Fibroblast of skin of scalp (primary cell): Measurements from ENCODE around the gene SLC44A2.
"Not testable (repeated sequence)": the region's sequence is repeated elsewhere in the genome, so short reads cannot be mapped to it uniquely, and the experiment has no call there.

Experiments used
- DNase-seq: peaks from one replicate; pipeline ENCODE4 v3.0.0-alpha.2; 2013

The SLC44A2 gene

GRCh38 chr19:10651851-10652250 is 26.5 kb downstream of the SLC44A2 start:
- DNase-seq, result no peak

DNA sequence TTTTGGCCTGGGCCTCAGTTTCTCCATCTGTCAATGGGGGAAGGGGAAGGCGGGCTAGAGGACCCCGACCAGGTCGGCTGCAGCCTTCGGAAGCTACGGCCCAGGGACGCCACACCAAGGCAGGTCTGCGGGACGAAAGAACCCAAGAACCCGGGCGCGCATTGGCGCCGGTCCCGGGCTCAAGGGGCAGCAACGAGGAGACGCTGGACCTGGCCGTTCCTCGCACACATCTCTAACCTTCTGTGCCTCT is 28.1 kb downstream of the SLC44A2 start:
- no peak for DNase-seq

- peak; percentile 100 for DNase-seq
These were observed 28.6 kb downstream of the SLC44A2 start, which contains the start of gene ILF3 for GRCh38 chr19:10653732-10654609. TSS of gene ILF3 (plus strand) at chr19:10654346. CDS start at chr19:10670606, 16,260 bp downstream.

DNA sequence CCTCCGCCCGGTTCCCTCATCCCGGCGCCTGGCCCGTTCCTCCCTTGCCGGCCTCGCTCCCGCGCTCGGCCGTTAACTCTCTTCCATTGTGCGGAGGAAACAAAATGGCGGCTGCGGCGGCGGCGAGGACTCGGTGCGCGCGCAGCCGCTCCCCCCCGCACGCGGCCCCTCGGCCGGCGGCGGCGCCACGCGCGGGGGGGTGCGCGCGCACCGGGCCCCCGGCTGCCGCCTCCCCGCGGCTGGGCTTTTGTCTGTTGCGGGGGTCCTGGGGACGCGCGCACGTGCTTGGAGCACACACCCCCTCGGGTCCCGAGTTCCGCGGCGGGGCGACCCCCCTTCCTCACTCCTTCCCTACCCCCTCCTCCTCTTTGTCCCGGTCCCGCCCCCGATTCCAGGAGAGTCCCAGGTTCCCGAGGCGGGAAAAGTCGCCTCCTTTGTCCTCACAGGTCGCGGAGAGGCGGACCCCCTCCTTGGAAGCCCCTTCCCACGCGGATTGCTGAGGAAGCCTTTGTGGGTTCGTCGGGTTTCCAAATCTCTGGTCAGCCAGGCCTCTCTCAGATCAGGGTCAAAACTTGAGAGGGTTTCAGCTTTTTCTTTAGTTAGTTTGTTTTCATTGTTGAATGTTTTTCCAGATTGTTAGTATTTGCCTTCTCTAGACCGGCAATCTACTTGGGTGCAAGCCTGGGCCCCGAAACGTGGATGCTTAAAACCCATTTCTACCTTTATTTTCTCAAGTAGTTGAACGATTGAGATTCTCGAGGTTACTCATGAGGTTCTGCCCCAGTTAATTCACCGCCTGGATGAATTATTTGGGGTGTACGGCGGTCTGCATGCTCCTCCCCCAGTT is 29.5 kb downstream of the SLC44A2 start:
- DNase-seq, result peak; percentile 55

- peak; percentile 31 for DNase-seq
These were observed 30.3 kb downstream of the SLC44A2 start for GRCh38 chr19:10655457-10656312.

DNA sequence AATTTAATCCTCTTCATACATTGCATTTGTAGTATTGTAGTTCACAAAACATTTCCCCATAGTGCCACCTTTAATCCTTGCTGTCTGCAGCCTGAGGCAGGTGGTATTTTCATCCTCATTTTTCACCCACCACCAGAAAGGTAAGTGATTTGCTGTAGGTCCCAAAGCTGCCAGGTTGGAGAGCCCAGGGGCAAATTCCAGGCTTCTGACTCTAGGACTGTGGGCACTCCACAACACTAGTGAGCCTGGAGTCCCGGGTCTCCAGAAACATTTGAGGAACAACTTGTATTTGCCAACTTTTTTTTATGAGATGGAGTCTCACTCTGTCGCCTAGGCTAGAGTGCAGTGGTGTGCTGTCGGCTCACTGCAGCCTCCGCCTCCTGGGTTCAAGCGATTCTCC is 35.0 kb downstream of the SLC44A2 start:
- no peak for DNase-seq

- DNase-seq, result no peak
These were observed 36.6 kb downstream of the SLC44A2 start for GRCh38 chr19:10661946-10662345.

- DNase-seq, result no peak
These were observed 37.3 kb downstream of the SLC44A2 start for GRCh38 chr19:10662384-10663251.

DNA sequence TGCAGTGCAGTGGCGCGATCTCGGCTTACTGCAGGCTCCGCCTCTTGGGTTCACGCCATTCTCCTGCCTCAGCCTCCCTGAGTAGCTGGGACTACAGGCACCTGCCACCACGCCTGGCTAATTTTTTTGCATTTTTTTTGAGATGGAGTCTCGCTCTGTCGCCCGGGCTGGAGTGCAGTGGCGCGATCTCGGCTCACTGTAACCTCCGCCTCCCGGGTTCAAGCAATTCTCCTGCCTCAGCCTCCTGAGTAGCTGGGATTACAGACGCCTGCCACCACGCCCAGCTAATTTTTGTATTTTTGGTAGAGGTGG is 37.9 kb downstream of the SLC44A2 start:
- DNase-seq, result not testable (repeated sequence)

DNA sequence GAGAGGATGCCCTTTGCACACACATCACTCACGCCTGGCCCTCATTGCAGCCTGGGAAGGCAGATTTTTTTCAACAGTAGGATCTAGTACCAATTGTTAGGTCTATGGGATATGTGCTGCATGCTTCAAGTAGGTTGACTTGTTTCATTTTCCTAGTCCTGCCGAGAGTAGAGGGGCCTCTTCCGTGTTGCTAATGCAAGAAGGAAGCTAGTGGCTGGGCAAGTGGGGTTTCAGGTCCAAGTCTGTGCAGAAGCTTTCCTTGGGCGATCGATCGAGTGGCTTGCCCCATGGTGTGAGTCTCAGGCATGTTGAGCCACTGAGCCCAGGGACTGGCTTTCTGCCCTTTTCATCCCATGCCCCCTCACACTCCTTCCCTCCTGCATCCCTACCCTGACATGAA is 42.5 kb downstream of the SLC44A2 start:
- DNase-seq, result no peak

GRCh38 chr19:10669246-10669645 is 43.9 kb downstream of the SLC44A2 start:
- no peak for DNase-seq

DNA sequence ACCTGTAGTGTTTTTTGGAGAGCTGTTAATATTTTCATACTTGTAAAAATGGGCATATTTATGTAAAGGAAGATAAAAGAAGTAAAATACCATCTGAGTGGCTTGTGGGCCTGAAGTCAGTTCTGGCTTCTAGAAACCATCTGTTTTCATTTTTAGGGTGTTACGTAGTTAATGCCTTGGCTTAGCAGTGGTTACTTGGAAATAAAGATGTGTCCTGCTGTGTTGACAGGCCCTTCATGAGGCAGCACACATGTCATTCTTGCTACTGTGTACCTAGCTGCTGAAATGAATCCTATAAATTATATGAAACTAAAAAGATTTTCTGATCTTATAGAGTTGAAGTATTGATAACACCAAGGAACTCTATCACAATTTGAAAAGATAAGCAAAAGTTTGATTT is 44.8 kb downstream of the SLC44A2 start:
- peak; percentile 79 for DNase-seq

GRCh38 chr19:10670876-10671804 is 45.8 kb downstream of the SLC44A2 start:
- DNase-seq, result no peak

DNA sequence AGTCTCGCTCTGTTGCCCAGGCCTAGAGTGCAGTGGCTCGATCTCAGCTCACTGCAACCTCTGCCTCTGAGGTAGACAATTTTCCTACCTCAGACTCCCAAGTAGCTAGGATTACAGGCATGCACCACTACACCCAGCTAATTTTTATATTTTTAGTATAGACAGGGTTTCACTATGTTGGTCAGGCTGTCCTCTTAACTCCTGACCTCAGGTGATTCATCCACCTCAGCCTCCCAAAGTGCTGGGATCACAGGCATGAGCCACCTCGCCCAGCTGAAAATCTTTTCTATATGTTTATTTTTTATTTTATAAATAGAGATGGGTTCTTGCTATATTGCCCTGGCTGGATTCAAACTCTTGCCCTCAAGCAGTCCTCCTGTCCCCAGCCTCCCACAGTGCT is 46.6 kb downstream of the SLC44A2 start:
- DNase-seq, result not testable (repeated sequence)

- not testable (repeated sequence) for DNase-seq
These were observed 49.9 kb downstream of the SLC44A2 start for GRCh38 chr19:10675214-10675613.

- no peak for DNase-seq
These were observed 52.4 kb downstream of the SLC44A2 start for GRCh38 chr19:10677751-10678150.

GRCh38 chr19:10678813-10679212 is 53.5 kb downstream of the SLC44A2 start:
- DNase-seq, result no peak

DNA sequence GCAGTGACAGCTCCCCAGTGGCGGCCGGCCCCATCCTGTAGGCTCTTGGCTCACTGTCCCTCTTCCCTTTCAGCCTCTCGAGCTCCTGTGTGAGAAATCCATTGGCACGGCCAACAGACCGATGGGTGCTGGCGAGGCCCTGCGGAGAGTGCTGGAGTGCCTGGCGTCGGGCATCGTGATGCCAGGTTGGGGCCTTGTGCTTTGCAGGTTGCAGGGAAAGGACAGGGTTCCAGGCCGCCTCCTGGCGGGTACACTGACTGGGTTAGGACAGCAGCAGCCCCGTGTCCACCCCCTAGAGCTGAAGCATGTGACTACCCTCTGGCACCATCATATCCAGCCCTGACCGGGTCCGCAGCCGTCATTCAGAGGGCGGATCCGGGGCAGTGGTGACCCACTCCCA is 54.4 kb downstream of the SLC44A2 start:
- no peak for DNase-seq

GRCh38 chr19:10680545-10681135 is 55.3 kb downstream of the SLC44A2 start:
- DNase-seq, result no peak

DNA sequence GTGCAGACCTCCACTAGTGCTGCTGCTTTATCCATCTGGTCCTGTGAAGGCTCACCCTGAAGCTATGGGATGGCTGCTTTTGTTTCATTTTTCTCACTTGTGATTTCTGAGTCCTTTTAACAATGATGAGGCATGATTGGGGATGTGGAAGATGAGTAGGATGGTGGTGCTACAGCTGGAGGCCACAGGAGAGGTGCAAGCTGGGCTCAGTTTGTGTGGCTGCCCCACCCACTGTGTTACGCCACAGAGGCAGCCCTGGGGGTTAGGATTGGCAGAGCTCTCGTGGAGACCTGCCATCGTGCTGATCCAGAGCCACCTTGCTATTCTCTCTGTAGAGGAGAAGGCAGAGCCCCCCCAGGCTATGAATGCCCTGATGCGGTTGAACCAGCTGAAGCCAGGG is 56.3 kb downstream of the SLC44A2 start:
- no peak for DNase-seq
